ENCODE data around the gene PIP4K2A.

The PIP4K2A gene

GRCh38 chr10:22553452-22553995 lies 160.9 kb downstream of the PIP4K2A start:
- no peaks in the 10 kb centered on the region for H3K9me3 Mint-ChIP-seq
- no peak for ATAC-seq (replicated peaks; ENCODE audit: extremely low read depth, poor library complexity, severe bottlenecking)
- H3K4me3 Mint-ChIP-seq: no peak overlapping the region
- H3K4me1 Mint-ChIP-seq: peaks cover 19% of the 10 kb centered on the region
- peaks cover 64% of the 10 kb centered on the region for H3K36me3 Mint-ChIP-seq (ENCODE audit: insufficient read depth)
- no peak for DNase-seq (ENCODE audit: low spot score in 2 of 2)
- no peak overlapping the region for H3K27ac Mint-ChIP-seq (ENCODE audit: low read depth)
- no peaks in the 10 kb centered on the region for H3K27me3 Mint-ChIP-seq

DNA sequence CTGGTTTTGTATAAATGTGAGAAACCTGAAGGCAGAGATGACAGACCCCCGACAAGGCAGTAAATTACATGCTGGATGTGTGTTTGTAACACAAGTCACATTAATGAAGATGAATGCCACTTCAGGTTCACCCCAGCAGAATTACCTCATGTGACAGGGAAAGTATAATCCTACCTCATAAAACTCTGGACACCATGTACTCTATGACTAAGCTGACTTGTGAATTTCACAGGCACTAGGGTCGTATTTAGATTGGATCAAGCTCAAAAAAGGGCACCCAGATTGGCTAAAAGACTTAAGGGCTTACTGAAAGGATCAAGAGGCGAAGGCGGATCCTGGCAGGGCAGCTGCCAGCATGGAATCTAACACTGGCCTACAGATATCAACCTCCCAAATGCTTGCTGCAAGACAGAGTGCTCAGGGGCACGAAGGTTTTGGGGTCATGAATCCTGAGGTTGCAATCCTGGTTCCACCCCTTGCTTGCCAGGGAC lies 161.4 kb downstream of the PIP4K2A start:
- H3K27ac Mint-ChIP-seq (ENCODE audit: low read depth): peak overlapping the region; percentile 49
- DNase-seq (ENCODE audit: low spot score in 2 of 2): no peak
- peaks cover 66% of the 10 kb centered on the region for H3K36me3 Mint-ChIP-seq (ENCODE audit: insufficient read depth)
- no peak for ATAC-seq (replicated peaks; ENCODE audit: extremely low read depth, poor library complexity, severe bottlenecking)
- H3K4me3 Mint-ChIP-seq: no peak overlapping the region
- H3K27me3 Mint-ChIP-seq: no peaks in the 10 kb centered on the region
- no peaks in the 10 kb centered on the region for H3K9me3 Mint-ChIP-seq
- H3K4me1 Mint-ChIP-seq: peaks cover 19% of the 10 kb centered on the region

DNA sequence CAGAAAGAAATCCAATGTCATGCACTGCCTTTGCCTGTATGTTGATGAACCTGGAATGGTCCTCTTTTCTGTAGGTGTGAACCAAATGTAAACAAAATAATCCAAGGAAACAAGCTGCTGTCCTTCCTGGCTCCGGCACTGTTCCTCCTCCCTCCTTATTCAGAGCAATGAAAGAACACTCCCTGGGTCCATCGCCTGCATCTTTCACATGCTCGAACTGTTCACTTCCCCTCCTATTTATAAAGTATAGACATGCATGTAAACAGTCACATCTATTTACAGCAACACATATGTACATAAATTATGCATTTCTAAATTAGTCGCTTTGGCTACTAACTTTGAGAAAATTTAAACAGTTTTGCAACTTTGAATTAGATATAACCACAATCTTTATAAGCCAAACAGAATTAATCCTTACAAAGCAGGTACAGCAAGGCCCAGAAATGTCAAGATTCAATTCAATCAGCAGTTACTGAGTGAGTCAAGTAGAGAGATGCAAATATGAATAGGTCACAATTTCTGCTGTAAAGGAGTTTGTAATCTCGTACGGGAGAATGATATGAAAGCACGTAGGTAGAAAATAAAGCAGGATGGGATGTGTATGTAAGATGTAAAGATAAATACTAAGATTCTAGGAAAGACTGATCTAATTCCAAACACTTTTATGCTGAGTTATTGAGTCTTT lies 162.6 kb downstream of the PIP4K2A start:
- Mint-ChIP-seq H3K36me3 (ENCODE audit: insufficient read depth) (peaks cover 73% of the 10 kb centered on the region), H3K4me3 (no peak overlapping the region), H3K4me1 (peaks cover 19% of the 10 kb centered on the region), H3K27ac (ENCODE audit: low read depth) (peak overlapping the region; percentile 49), H3K9me3 (no peaks in the 10 kb centered on the region), H3K27me3 (no peaks in the 10 kb centered on the region)
- ATAC-seq (replicated peaks; ENCODE audit: extremely low read depth, poor library complexity, severe bottlenecking) (no peak), DNase-seq (ENCODE audit: low spot score in 2 of 2) (no peak)

- Mint-ChIP-seq H3K36me3 (ENCODE audit: insufficient read depth) (peaks cover 79% of the 10 kb centered on the region), H3K9me3 (no peaks in the 10 kb centered on the region), H3K4me3 (no peak overlapping the region), H3K27me3 (no peaks in the 10 kb centered on the region), H3K27ac (ENCODE audit: low read depth) (peak overlapping the region; percentile 30), H3K4me1 (peaks cover 19% of the 10 kb centered on the region)
- DNase-seq (ENCODE audit: low spot score in 2 of 2) (peak; percentile 50 to 62), ATAC-seq (replicated peaks; ENCODE audit: extremely low read depth, poor library complexity, severe bottlenecking) (peak; percentile 58)
These were observed 163.6 kb downstream of the PIP4K2A start for GRCh38 chr10:22550732-22551131.

DNA sequence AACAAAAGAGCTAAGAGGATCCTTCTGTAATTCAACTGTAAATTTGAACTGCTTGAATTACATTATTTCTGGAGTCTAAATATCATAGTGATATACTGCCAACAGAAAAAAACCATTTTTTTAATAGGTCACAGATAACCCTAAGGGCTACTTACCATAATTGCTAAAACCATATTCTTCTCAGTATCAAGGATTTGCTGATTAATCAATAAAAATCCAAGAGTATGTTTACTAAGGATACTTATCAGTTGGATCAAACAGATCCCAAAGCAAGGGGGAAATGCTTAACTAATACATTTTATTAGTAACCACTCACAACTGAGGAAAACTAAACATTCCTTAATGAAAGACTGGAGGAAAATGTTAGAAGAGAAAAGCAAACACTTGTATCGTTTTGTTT lies 166.0 kb downstream of the PIP4K2A start:
- H3K27me3 Mint-ChIP-seq: no peaks in the 10 kb centered on the region
- no peak for DNase-seq (ENCODE audit: low spot score in 2 of 2)
- no peaks in the 10 kb centered on the region for H3K9me3 Mint-ChIP-seq
- H3K4me3 Mint-ChIP-seq: no peak overlapping the region
- peaks cover 75% of the 10 kb centered on the region for H3K36me3 Mint-ChIP-seq (ENCODE audit: insufficient read depth)
- no peak overlapping the region for H3K27ac Mint-ChIP-seq (ENCODE audit: low read depth)
- H3K4me1 Mint-ChIP-seq: peaks cover 28% of the 10 kb centered on the region
- ATAC-seq (replicated peaks; ENCODE audit: extremely low read depth, poor library complexity, severe bottlenecking): no peak

GRCh38 chr10:22545643-22546042 lies 168.7 kb downstream of the PIP4K2A start:
- no peaks in the 10 kb centered on the region for H3K27me3 Mint-ChIP-seq
- no peak overlapping the region for H3K4me3 Mint-ChIP-seq
- H3K36me3 Mint-ChIP-seq (ENCODE audit: insufficient read depth): peaks cover 71% of the 10 kb centered on the region
- H3K27ac Mint-ChIP-seq (ENCODE audit: low read depth): no peak overlapping the region
- DNase-seq (ENCODE audit: low spot score in 2 of 2) (no peak), ATAC-seq (replicated peaks; ENCODE audit: extremely low read depth, poor library complexity, severe bottlenecking) (no peak)
- no peaks in the 10 kb centered on the region for H3K9me3 Mint-ChIP-seq
- peaks cover 16% of the 10 kb centered on the region for H3K4me1 Mint-ChIP-seq

DNA sequence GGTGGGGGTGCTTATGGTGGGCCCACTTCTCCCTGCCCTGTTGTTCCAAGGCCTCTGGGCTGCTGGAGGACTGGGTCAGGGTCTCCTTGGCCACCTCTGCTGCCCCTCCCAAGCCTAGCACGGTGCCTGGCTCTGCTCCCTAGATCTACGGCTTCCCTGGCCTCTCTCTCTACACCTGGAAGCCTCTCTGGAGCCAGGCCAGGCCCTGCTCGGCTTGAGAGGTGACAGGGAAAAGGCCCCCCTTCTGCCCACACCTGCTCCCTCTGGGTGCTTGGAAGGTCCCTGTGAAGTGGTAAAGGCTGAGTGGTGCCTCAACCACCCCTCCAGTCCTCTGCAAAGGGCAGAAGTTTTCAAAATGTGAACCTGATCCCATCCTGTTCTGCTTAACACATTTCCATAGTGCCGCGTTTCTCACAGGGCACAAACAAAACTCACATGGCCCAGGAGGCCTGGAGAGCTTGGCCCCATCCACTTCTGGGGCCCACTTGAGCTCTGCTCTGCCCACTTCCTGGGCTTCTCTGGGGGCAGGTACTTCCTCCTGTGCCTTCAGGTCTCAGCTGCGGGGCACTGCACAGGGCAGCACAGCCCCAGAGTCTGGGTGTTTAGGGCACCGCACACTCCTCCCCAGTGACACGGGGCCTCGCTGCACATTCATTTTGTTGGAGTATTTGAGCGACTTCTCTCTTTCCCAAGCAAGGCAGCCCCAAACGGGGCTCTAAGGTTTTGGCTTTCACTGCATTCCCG lies 169.9 kb downstream of the PIP4K2A start:
- DNase-seq (ENCODE audit: low spot score in 2 of 2) (no peak), ATAC-seq (replicated peaks; ENCODE audit: extremely low read depth, poor library complexity, severe bottlenecking) (peak; percentile 32)
- no peaks in the 10 kb centered on the region for H3K9me3 Mint-ChIP-seq
- H3K27ac Mint-ChIP-seq (ENCODE audit: low read depth): peak overlapping the region; percentile 63
- no peaks in the 10 kb centered on the region for H3K27me3 Mint-ChIP-seq
- H3K4me1 Mint-ChIP-seq: peaks cover 20% of the 10 kb centered on the region
- H3K36me3 Mint-ChIP-seq (ENCODE audit: insufficient read depth): peaks cover 72% of the 10 kb centered on the region
- H3K4me3 Mint-ChIP-seq: no peak overlapping the region

- Mint-ChIP-seq H3K4me3 (no peak overlapping the region), H3K27ac (ENCODE audit: low read depth) (peak overlapping the region; percentile 57), H3K27me3 (no peaks in the 10 kb centered on the region), H3K9me3 (no peaks in the 10 kb centered on the region), H3K4me1 (peaks cover 22% of the 10 kb centered on the region), H3K36me3 (ENCODE audit: insufficient read depth) (peaks cover 73% of the 10 kb centered on the region)
- DNase-seq (ENCODE audit: low spot score in 2 of 2): no peak
- no peak for ATAC-seq (replicated peaks; ENCODE audit: extremely low read depth, poor library complexity, severe bottlenecking)
These were observed 171.6 kb downstream of the PIP4K2A start for GRCh38 chr10:22542773-22543172.

GRCh38 chr10:22541900-22542299 lies 172.5 kb downstream of the PIP4K2A start:
- Mint-ChIP-seq H3K27ac (ENCODE audit: low read depth) (peak overlapping the region; percentile 86), H3K9me3 (no peaks in the 10 kb centered on the region), H3K4me3 (no peak overlapping the region), H3K4me1 (peaks cover 22% of the 10 kb centered on the region), H3K36me3 (ENCODE audit: insufficient read depth) (peaks cover 72% of the 10 kb centered on the region), H3K27me3 (no peaks in the 10 kb centered on the region)
- ATAC-seq (replicated peaks; ENCODE audit: extremely low read depth, poor library complexity, severe bottlenecking): no peak
- no peak for DNase-seq (ENCODE audit: low spot score in 2 of 2)

GRCh38 chr10:22539579-22540298 lies 174.6 kb downstream of the PIP4K2A start:
- peak overlapping the region; percentile 78 for H3K27ac Mint-ChIP-seq (ENCODE audit: low read depth)
- peak overlapping the region; percentile 17 for H3K4me3 Mint-ChIP-seq

GRCh38 chr10:22537810-22538209 lies 176.6 kb downstream of the PIP4K2A start:
- ATAC-seq (replicated peaks; ENCODE audit: extremely low read depth, poor library complexity, severe bottlenecking) (no peak), DNase-seq (ENCODE audit: low spot score in 2 of 2) (no peak)
- Mint-ChIP-seq H3K4me3 (no peak overlapping the region), H3K9me3 (no peaks in the 10 kb centered on the region), H3K4me1 (peaks cover 13% of the 10 kb centered on the region), H3K27me3 (no peaks in the 10 kb centered on the region), H3K36me3 (ENCODE audit: insufficient read depth) (peaks cover 66% of the 10 kb centered on the region), H3K27ac (ENCODE audit: low read depth) (no peak overlapping the region)

More at GRCh38 chr10:22539579-22540298, 174.6 kb downstream of the PIP4K2A start:
- Mint-ChIP-seq H3K36me3 (ENCODE audit: insufficient read depth) (peaks cover 71% of the 10 kb centered on the region), H3K4me1 (peaks cover 16% of the 10 kb centered on the region), H3K27me3 (no peaks in the 10 kb centered on the region), H3K9me3 (no peaks in the 10 kb centered on the region)
- ATAC-seq (replicated peaks; ENCODE audit: extremely low read depth, poor library complexity, severe bottlenecking): no peak
- no peak for DNase-seq (ENCODE audit: low spot score in 2 of 2)

- no peaks in the 10 kb centered on the region for H3K9me3 Mint-ChIP-seq
- DNase-seq (ENCODE audit: low spot score in 2 of 2): no peak
- no peak for ATAC-seq (replicated peaks; ENCODE audit: extremely low read depth, poor library complexity, severe bottlenecking)
- peak overlapping the region; percentile 2 for H3K27ac Mint-ChIP-seq (ENCODE audit: low read depth)
- no peaks in the 10 kb centered on the region for H3K27me3 Mint-ChIP-seq
- H3K4me1 Mint-ChIP-seq: peaks cover 9% of the 10 kb centered on the region
- H3K4me3 Mint-ChIP-seq: no peak overlapping the region
- peaks cover 61% of the 10 kb centered on the region for H3K36me3 Mint-ChIP-seq (ENCODE audit: insufficient read depth)
These were observed 177.8 kb downstream of the PIP4K2A start for GRCh38 chr10:22536620-22537019.

All from central memory CD8-positive, alpha-beta T cell (primary cell).